DLD1 (cell line): ENCODE results near the gene PLEKHG5.

Experiments
- in situ Hi-C: cut with HindIII; loops from 2 replicates; pipeline ENCODE4 v1.10.0; 2017; ENCODE audit warnings: low sequenced_read_pairs

PLEKHG5 gene

GRCh38 chr1:6427441-6428390 lies 63.8 kb downstream of the PLEKHG5 start:
- in situ Hi-C loops, result no loop called here

- in situ Hi-C loops, result no loop called here
Measured at GRCh38 chr1:6426972-6427350, 64.5 kb downstream of the PLEKHG5 start.

GRCh38 chr1:6426277-6426971 lies 65.0 kb downstream of the PLEKHG5 start:
- in situ Hi-C loops, result no loop called here

GRCh38 chr1:6425658-6426057 lies 65.8 kb downstream of the PLEKHG5 start:
- in situ Hi-C loops, result no loop called here

GRCh38 chr1:6424619-6425593 lies 66.6 kb downstream of the PLEKHG5 start, which contains the start of gene ESPN:
Gene ESPN, plus strand, starts transcription at chr1:6424776. Its CDS starts 180 bp downstream, at chr1:6424956.
- in situ Hi-C loops, result no loop called here

GRCh38 chr1:6424000-6424565 lies 67.4 kb downstream of the PLEKHG5 start:
- in situ Hi-C loops, result no loop called here

GRCh38 chr1:6423321-6423999 lies 68.0 kb downstream of the PLEKHG5 start:
- in situ Hi-C loops, result no loop called here

GRCh38 chr1:6421266-6421665 lies 70.2 kb downstream of the PLEKHG5 start:
- in situ Hi-C loops, result no loop called here

- in situ Hi-C loops, result no loop called here
Measured at GRCh38 chr1:6420454-6421042, 70.9 kb downstream of the PLEKHG5 start.

- in situ Hi-C loops, result no loop called here
Measured at GRCh38 chr1:6419804-6420453, 71.5 kb downstream of the PLEKHG5 start, which contains the start of gene HES2. Gene HES2, minus strand, starts transcription at chr1:6419919. Its CDS starts 99 bp downstream, at chr1:6419820.

- in situ Hi-C loops, result no loop called here
Measured at GRCh38 chr1:6419397-6419803, 72.1 kb downstream of the PLEKHG5 start.

- in situ Hi-C loops, result no loop called here
Measured at GRCh38 chr1:6418668-6419396, 72.6 kb downstream of the PLEKHG5 start.

- in situ Hi-C loops, result no loop called here
Measured at GRCh38 chr1:6417961-6418667, 73.4 kb downstream of the PLEKHG5 start.
